ENCODE data around the gene NOL4L.

NOL4L gene

DNA sequence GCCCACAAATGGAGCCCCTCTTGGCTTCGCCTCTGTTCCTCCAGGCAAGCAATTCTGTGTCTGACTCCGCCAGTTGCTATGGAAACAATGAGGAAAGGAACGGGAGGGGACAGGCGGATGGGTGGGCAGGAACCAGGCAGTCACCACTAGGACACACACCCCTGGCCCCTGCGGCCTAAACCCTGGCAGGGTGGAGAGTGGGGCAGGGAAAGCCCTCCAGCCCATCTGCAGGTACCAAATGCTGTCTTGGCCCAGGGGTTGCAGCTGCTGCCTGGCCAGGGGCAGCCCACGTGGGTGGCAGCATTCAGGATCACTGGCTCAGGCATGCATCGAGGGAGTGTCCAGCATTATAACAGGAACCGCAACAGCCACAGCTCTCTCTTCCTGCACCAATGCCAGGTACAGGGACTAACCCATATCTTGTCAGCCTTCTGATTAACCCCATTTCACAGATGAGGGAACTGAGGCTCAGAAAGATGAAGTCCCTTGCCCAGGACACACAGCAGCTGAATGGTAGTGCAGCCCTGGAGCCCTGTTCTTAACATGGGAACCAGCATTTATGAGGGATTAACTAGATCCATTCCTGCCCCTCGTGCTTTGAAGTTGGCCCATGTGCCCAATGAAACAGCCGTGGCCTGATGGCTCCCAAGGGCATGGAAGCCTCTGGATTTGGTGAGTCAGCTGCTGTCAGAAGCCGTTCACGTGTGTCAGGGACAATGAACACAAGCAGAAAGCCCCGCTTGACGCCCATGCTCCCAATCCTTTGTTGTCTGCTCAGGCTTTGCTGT, 66.3 kb downstream of the NOL4L start:
- no peak for DNase-seq

DNA sequence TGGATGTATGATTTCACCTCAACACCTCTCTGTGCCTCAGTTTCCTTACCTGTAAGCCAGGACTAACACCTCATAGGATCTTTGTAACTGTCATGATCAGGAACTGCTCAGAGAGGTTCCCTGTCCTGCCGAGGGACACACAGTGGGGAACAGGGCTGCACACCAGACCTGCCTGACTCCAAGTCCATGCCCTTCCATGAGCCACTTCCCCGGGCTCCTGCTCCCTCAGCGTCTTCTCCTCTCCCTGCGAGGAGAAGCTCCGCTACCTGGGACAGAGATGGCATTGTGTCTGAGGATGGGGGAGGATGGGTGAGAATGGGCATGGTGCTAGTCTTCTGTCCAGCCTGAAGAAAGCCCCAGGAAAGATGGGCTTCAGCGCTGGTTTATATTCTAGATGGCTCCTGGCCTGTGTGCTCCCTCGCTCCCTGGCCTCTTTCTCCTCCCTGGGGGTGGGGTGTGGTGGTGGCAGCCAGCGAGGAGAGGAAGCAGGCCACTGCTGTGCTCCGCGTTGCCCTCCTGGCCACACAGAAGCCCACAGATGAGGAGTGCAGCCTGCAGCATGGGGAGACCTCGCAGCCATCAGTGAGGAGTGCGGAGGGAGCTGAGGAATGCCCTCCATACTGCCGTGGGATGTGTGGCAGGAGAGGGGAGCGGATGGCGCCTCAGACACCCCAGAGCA, 67.1 kb downstream of the NOL4L start:
- DNase-seq, result no peak

GRCh38 chr20:32517518-32517873, 67.6 kb downstream of the NOL4L start:
- DNase-seq, result no peak

GRCh38 chr20:32516583-32517517, 68.3 kb downstream of the NOL4L start:
- DNase-seq, result no peak

- DNase-seq, result no peak
These were observed 69.5 kb downstream of the NOL4L start for GRCh38 chr20:32515631-32516101.

GRCh38 chr20:32514760-32515159, 70.4 kb downstream of the NOL4L start:
- DNase-seq, result no peak

GRCh38 chr20:32513031-32513866, 71.9 kb downstream of the NOL4L start:
- DNase-seq, result no peak

- DNase-seq, result no peak
These were observed 73.1 kb downstream of the NOL4L start for GRCh38 chr20:32512047-32512385.

- no peak for DNase-seq
These were observed 73.6 kb downstream of the NOL4L start for GRCh38 chr20:32511358-32512046.

DNA sequence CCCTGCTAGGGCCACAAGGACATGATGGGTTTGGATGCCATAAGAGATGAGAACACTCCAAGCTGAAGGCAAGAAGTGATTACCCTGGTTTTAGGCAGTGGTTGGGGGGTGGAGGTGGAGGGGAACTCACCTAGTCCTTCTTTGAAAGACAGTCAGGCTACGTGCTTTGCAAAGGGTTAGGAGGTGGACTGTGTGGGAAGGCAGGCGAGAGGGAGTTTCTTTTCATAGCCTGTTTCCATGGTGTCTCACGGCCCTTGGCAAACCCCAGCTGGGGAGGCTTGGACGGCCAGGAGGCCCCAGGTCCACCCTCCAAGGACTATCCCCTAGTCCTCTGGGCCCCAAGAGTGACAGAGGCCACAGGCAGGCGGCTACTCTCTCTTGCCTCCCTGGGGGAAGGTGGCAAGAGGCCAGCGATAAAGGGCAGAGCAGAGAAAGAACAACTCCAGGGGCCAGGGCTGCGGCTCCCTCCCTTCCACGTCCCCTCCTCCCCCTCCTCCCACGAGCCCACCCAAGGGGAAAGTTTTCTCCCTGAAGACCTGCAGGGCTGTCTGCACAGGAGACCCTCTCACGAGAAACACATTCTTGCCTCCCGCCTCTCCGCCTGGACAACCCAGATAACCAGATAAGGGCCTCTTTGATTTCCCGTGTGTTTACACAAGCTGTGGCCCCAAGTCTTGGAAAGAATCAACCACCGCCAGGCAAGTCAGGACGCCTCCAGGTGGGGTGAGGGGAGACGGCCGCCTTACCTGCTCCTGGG, 74.4 kb downstream of the NOL4L start:
- DNase-seq, result no peak

DNA sequence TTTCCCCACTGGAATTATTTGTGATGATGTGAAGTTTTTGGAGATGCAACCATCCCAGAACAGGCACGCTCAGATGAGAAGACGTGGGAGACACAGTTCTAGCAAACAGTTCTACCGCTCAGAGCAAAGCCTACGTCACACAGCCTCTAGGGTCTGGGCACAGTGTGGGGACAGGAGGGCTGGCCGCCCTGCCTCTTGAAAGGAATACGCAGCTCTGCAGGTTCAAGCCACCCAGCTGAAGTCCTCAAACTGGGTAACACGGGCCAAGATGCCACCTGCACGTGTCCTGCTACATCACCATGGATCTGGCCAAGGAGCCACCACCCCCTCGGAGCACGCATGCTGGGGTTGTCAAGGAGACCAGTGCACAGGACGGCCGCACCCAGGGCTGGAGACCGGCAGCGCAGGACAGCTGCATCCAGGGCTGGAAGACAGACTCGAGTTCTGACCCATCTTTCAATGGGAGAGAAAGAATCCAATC, 75.0 kb downstream of the NOL4L start:
- DNase-seq, result no peak

GRCh38 chr20:32509639-32510066, 75.5 kb downstream of the NOL4L start:
- DNase-seq, result no peak

- DNase-seq, result no peak
These were observed 76.4 kb downstream of the NOL4L start for GRCh38 chr20:32508775-32509119.

GRCh38 chr20:32507998-32508774, 76.9 kb downstream of the NOL4L start:
- no peak for DNase-seq

DNA sequence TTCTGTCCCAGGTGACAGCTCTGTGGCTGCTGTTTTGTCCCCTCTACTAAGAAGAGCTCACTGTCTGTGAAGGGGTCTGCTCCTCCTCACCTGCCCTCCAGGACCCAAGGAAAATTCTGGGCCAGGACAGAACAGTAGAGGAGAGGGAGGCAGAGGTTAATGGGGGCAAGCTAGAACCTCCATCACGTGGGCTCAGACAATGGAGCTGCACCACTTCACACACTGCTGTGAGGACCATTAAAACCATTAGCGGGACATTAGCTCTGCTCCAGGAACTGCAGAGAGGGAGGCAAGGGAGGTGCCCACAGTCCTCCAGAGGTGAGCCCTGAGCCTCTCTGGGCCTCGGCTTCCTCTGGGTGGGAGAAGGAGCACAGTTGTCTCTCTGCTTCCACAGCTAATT, 78.4 kb downstream of the NOL4L start:
- DNase-seq, result no peak

DNA sequence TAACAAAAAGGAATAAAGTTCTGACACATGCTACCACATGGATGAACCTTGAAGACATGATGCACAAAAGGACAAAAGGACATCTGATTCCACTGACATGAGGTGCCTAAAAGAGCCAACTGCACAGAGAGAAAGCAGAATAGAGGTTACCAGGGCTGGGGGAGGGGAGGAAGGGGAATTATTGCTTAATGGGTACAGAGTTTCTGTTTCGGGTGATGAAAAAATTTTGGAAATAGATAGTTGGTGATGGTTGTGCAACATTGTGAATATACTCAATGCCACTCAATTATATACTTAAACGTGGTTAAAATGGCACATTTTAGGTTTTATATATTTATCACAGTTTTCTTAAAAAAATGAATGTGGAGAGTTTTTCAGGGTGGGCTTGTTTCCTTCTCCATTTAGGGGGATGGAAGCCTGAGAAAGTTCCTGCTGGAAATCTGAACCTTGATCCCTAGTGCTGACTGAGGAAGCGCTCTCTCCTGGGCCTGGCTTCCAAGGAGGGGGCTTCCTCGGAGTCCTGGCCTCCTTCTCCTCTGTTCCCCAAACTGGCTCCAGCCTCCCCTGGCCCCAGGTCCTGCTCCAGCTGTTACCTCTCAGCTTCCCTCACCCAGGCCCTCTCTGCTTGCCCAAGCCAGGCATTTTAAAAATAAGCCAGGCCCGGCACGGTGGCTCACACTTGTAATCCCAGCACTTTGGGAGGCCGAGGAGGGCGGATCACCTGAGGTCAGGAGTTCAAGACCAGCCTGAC, 79.2 kb downstream of the NOL4L start:
- no peak for DNase-seq

GRCh38 chr20:32501709-32502108, 83.4 kb downstream of the NOL4L start:
- DNase-seq, result peak; percentile 55

DNA sequence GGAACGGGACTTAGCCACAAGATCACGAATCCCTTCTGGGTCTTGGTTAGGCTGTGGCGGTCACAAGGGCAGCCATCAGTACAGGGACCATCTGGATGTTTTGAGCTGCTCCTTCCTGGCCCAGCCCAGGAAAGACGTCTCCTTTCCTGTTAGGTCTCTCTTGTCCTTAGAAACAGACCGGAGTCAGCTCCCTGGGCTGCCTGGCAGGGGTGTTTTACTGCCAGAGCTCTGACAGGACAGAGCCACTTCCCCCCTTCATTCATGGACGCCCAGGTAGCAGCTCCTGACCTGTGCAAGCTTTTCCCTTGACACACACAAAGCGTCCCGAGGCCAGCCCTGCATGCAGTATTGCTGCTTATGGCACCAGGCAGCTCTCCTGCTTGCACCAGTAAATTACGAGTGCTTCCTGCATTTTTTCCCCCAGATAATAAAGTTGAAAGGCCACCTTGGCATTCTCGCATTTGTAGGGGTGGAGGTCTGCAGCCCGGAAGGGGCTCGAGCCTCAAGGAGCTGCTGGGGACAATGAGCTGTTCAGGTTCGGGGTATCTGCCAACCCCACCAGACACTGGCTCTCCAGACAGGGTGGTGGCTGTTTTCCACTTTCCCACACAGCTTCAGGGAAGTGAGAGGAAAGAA, 87.4 kb downstream of the NOL4L start:
- no peak for DNase-seq
